Measurements from ENCODE around the gene PRSS2.

DNA sequence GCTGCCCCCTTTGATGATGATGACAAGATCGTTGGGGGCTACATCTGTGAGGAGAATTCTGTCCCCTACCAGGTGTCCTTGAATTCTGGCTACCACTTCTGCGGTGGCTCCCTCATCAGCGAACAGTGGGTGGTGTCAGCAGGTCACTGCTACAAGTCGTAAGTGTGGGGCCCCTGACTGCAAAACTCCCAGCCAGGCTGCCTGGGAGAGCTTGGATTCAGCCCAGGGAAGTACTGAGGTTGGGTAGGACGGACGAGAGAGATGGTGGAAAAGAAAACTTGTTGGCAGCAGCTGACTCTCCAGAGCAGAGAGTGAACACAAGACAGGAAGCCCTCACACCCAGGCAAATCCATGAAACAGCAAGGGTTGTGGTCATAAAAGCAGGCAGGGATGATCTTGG, 1.3 kb downstream of the PRSS2 start:
- TF ChIP-seq, protein P1, sequence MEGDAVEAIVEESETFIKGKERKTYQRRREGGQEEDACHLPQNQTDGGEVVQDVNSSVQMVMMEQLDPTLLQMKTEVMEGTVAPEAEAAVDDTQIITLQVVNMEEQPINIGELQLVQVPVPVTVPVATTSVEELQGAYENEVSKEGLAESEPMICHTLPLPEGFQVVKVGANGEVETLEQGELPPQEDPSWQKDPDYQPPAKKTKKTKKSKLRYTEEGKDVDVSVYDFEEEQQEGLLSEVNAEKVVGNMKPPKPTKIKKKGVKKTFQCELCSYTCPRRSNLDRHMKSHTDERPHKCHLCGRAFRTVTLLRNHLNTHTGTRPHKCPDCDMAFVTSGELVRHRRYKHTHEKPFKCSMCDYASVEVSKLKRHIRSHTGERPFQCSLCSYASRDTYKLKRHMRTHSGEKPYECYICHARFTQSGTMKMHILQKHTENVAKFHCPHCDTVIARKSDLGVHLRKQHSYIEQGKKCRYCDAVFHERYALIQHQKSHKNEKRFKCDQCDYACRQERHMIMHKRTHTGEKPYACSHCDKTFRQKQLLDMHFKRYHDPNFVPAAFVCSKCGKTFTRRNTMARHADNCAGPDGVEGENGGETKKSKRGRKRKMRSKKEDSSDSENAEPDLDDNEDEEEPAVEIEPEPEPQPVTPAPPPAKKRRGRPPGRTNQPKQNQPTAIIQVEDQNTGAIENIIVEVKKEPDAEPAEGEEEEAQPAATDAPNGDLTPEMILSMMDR (IDR thresholded peaks at IDR 0.05; ENCODE audit: low read depth, low read length, poor library complexity, severe bottlenecking) = no peak
- no peak for TF ChIP-seq EZH2phosphoT487 (IDR thresholded peaks at IDR 0.05; ENCODE audit: borderline replicate concordance, low read length)
